ENCODE data around the gene ITSN1.

GRCh38 chr21:33760641-33761440, 118.5 kb downstream of the ITSN1 start:
- TF ChIP-seq, protein P1, sequence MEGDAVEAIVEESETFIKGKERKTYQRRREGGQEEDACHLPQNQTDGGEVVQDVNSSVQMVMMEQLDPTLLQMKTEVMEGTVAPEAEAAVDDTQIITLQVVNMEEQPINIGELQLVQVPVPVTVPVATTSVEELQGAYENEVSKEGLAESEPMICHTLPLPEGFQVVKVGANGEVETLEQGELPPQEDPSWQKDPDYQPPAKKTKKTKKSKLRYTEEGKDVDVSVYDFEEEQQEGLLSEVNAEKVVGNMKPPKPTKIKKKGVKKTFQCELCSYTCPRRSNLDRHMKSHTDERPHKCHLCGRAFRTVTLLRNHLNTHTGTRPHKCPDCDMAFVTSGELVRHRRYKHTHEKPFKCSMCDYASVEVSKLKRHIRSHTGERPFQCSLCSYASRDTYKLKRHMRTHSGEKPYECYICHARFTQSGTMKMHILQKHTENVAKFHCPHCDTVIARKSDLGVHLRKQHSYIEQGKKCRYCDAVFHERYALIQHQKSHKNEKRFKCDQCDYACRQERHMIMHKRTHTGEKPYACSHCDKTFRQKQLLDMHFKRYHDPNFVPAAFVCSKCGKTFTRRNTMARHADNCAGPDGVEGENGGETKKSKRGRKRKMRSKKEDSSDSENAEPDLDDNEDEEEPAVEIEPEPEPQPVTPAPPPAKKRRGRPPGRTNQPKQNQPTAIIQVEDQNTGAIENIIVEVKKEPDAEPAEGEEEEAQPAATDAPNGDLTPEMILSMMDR (IDR thresholded peaks at IDR 0.05), result no peak
- TF ChIP-seq POLR2A (IDR thresholded peaks at IDR 0.05) (no peak), POLR2AphosphoS5 (IDR thresholded peaks at IDR 0.05) (no peak)
